ENCODE measurements around the gene CTTN. TPM values are rescaled to one million over a fixed set of nuclear protein-coding genes. Genes with fewer than 3 reads are reported as not detected.

The CTTN gene
- total RNA-seq, 1 experiment from 2014 or later, result 224 TPM

DNA sequence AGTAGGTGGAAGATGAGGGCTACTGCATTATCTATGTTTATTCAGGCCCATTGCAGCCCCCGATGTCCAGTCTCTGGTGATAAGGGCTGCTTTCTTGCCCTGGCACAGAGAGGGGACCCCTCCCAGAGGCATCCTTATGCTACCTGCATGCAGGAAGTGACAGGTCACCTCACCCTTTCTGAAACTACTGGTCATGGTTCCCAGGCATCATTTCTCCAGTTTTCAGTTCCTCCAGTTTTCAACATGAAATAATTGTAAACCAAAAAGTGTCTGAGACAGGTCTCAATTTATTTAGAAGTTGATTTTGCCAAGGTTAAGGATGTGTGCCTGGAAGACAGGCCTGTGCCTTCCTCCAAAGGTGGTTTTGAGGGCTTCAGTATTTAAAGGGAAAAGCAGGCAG is 57.0 kb downstream of the CTTN start:
- no peak overlapping the region for H3T11ph ChIP-seq (ENCODE audit: low read length)
- no peak overlapping the region for H2BK15ac ChIP-seq (ENCODE audit: low read depth, low read length)
- H3K4me1 ChIP-seq (ENCODE audit: insufficient read depth, low read length), result peaks cover 2% of the 10 kb centered on the region; the same call in 1 of the 2 replicates
- H3K4me1 Mint-ChIP-seq, result peaks cover 15 to 17% of the 10 kb centered on the region in 2 experiments
- no CpG with 5 or more reads among the region's 1 CpG for WGBS (ENCODE audit: extremely low coverage, insufficient read length, low lambda C conversion rate)
- no peak overlapping the region for H2BK5ac ChIP-seq (ENCODE audit: insufficient read length, low read length)
- H4K91ac ChIP-seq (ENCODE audit: insufficient read length, low read depth, low read length), result no peak overlapping the region
- peaks cover 0 to 2% (median 0%) of the 10 kb centered on the region in 3 experiments; a peak in 2 of 7 replicates for H3K36me3 Mint-ChIP-seq (ENCODE audit: insufficient read depth in 1 of 3, low read depth in 3 of 3)
- no peaks in the 10 kb centered on the region for H3K9me3 ChIP-seq (ENCODE audit: control insufficient read depth, low read depth, low read length)
- no peak overlapping the region for H3K4me3 Mint-ChIP-seq
- H3K27me3 ChIP-seq (ENCODE audit: insufficient read depth, low read length), result no peaks in the 10 kb centered on the region
- H3K14ac ChIP-seq (ENCODE audit: insufficient read depth, low read length), result no peak overlapping the region
- no peak overlapping the region for H2AFZ ChIP-seq (ENCODE audit: low read length)
- no peak overlapping the region for H3K56ac ChIP-seq (ENCODE audit: insufficient read length, low read depth, low read length)
- TF ChIP-seq, protein P1, sequence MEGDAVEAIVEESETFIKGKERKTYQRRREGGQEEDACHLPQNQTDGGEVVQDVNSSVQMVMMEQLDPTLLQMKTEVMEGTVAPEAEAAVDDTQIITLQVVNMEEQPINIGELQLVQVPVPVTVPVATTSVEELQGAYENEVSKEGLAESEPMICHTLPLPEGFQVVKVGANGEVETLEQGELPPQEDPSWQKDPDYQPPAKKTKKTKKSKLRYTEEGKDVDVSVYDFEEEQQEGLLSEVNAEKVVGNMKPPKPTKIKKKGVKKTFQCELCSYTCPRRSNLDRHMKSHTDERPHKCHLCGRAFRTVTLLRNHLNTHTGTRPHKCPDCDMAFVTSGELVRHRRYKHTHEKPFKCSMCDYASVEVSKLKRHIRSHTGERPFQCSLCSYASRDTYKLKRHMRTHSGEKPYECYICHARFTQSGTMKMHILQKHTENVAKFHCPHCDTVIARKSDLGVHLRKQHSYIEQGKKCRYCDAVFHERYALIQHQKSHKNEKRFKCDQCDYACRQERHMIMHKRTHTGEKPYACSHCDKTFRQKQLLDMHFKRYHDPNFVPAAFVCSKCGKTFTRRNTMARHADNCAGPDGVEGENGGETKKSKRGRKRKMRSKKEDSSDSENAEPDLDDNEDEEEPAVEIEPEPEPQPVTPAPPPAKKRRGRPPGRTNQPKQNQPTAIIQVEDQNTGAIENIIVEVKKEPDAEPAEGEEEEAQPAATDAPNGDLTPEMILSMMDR (conservative IDR thresholded peaks at IDR 0.05), result no peak
- no peak overlapping the region for H3K4me2 ChIP-seq (ENCODE audit: insufficient read depth, insufficient read length, low read length)
- no peak overlapping the region for H2AK5ac ChIP-seq (ENCODE audit: insufficient read length, low read length)
- no peak overlapping the region for H3K23ac ChIP-seq (ENCODE audit: insufficient read length, low read depth, low read length)
- no peak overlapping the region for H2BK12ac ChIP-seq (ENCODE audit: insufficient read length, low read depth, low read length)
- H2BK120ac ChIP-seq (ENCODE audit: low read depth, low read length, poor library complexity, severe bottlenecking), result no peak overlapping the region
- H4K5ac ChIP-seq (ENCODE audit: insufficient read length, low read depth, low read length), result no peak overlapping the region
- no peaks in the 10 kb centered on the region for H4K20me1 ChIP-seq (ENCODE audit: control insufficient read depth, insufficient read depth, insufficient read length)
- H3K4ac ChIP-seq (ENCODE audit: low read depth, low read length), result no peak overlapping the region
- H3K23me2 ChIP-seq (ENCODE audit: insufficient read length, low read depth, low read length, poor library complexity, severe bottlenecking), result no peaks in the 10 kb centered on the region
- H3K9ac ChIP-seq (ENCODE audit: extremely low read depth, insufficient read length, low read length), result no peak overlapping the region
- H3K79me2 ChIP-seq (ENCODE audit: insufficient read depth, low read length), result no peaks in the 10 kb centered on the region
- DNase-seq, result no peak
- no peak overlapping the region for H3K18ac ChIP-seq (ENCODE audit: insufficient read length, low read depth, low read length)
- H3K27ac ChIP-seq (ENCODE audit: insufficient read length, low read depth, low read length), result no peak overlapping the region
- no peaks in the 10 kb centered on the region; the same call in 1 of the 2 replicates for H3K27me3 Mint-ChIP-seq (ENCODE audit: low read depth)
- H3K27ac Mint-ChIP-seq, result peak overlapping the region in 1 of 3 experiments; percentile 28; a peak in 1 of 7 replicates
- H2BK20ac ChIP-seq (ENCODE audit: low read depth, low read length, poor library complexity, severe bottlenecking), result no peak overlapping the region
- H3K79me1 ChIP-seq (ENCODE audit: insufficient read depth, low read depth, low read length, poor library complexity, severe bottlenecking), result no peaks in the 10 kb centered on the region
- peaks cover 5 to 8% of the 10 kb centered on the region in 2 experiments; a peak in 4 of 5 replicates for H3K9me3 Mint-ChIP-seq
- H4K8ac ChIP-seq (replicated peaks; ENCODE audit: insufficient read length, low read depth, low read length), result no peak overlapping the region

Measured in H9 (cell line).